HG03565 (cell line): Measurements from ENCODE around the gene UQCC5.

Source experiments
- ATAC-seq: cut with Tn5 transposase; IDR thresholded peaks from one replicate; pipeline ENCODE4 v1.9.1; 2021; ENCODE audit warnings: mild to moderate bottlenecking, moderate library complexity; ENCODE audit not compliant: unreplicated experiment

UQCC5 gene

DNA sequence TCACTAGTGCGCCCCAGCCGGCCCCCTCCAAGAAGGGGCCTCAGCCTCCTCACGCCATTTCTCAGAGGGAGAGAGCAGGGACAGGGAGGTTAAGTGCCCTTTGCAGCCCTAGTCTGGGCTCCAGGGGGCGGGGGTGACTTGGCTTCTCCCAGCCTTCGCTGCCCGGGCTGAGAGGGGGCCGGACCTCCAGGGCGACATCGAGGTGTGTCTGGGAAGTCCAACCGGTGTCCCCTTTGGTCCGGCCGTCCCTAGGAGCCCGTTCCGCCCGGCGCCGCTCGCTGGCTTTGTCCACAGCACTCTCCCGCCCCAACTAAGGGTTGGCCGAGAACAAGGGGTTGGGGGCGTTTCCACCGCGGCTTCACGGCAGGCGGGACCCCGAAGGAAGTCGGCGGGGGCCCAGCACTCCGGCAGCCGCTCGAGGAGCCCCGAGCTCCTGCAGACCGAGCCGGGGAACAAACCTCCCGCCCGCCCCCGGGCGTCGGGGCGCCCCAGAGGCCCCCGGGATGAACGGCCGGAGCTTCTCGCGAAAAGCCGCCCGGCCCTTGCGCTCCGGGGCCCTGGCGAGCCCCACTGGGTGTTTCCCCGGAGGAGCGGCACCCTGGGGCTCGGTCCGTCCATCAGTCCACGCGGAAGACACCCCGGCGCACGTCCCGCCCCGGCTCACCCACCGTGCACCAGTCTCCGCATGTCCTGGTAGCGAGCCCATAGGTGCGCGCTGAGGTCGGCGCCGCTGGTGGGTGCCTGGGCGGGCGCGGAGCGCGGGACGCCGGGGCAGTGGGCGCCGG is 3.4 kb upstream of the UQCC5 start:
- ATAC-seq, result no peak

DNA sequence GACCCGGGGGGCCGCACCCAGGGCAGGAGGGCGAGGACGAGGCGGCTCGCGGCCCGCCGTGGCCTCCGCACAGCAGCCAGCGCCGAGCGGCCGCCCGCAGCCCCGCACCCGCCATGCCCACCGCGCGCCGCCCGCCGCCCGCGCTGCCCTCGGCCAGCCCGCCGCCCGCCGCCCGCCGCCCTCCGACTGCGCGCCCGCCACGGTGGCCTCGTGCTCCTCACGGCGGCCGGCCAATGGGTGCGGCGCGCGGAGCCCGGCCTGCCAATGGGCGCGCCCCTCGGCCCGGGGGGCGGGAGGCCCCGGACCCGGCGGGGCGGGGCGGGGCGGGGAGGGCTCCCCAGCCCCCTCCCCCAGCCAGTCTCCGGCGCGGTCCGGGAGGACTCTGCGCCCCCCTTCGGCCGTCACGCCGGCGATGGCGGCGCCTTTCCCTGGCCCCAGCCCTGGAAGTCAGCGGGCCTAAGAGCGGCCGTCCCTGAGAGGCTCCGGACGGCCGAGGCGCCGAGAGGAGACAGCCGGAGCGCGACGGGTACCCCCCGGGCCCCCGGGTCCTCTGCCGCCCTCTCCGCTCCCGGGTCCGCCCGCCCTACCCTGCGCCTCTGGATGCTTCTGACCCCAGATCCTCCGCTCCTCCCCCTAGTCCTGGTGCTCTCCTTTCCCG is 2.7 kb upstream of the UQCC5 start, which contains the start of gene NT5DC2:
NT5DC2 (minus strand) TSS at position 235 of the 658 bp plus-strand sequence; CDS start at position 115, 120 bp downstream.
- no peak for ATAC-seq

DNA sequence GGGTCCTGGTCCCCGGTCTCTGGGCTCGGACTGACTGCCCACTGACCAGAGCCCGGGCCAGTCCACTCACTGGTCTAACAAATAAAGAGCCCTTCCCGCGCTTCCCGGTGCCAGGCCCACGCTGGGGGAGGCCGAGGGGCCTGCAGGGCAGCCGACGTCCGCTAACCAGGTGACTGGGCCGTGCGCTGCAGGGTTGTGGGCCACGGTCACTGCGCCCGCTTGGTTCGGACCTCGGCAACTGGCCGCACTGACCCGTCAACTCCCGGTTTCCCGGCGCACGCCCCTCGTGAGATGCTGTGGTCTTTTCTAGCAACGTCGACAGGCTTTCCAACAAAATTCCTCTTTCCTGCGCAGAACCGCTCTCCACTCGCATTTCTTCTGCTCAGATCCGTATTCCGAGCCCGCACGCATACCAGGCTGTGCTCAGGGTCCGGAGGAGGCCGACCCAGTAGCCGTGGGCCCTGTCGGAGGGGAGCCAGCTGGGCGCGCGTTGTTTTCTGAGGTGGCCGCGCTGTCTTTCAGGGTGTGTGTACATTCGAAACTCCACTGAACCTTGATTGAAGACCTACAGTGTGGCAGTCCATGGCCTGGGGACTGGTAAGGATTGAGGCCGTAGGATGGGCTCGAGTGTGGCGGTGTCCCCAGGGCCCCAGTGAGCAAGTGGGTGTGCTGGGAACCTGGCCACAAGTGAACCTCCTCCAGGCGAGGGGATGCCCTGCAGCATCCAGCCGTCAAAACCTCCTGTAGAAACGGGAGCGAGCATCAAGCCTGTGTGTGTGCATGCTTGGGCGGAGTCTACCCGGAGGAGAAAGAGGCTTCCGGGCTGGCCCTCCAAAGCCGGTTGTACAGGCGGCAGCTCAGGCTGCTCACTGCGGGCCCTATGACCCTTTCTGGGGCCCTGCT is 1.9 kb upstream of the UQCC5 start:
- no peak for ATAC-seq

DNA sequence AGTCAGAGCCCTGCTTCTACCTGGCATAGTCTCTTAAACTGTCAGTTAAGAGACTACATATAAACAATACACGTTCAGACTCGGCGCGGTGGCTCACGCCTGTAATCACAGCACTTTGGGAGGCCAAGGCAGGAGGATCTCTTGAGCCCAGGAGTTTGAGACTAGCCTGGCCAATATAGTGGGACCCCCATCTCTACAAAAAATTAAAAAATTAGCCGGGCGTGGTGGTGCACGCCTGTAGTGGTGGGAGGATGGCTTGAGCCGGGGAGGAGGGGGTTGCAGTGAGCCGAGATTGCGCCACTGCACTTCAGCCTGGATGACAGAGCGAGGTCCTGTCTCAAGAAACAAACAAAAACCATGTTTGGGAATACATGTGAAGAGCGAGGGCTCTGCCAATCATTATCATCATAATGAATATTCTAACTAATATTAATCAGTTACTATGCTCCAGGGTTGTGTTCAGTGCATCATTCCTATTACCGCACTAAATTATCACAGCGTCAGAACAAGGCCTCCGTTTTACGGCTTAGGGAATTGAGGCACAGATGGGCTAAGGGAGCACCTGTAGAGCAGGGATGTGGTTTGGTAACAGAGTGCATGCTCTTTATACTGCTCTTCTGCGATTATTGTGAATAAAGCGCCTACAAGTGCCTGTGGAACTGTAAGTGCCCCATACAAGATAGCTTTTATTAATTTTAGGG is 844 bp upstream of the UQCC5 start:
- ATAC-seq, result no peak

DNA sequence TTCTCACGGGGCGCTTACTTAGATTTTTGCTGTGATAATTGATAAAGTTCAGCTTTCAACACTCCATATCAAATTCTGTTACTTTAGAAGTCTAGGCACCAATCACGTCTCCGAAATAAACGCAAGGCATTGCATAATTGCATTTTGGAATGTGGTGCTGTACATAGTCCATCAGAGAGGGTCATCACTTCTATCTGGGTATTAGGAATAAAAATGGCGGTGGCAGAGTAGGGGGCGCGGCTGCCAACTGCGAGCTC is 365 bp upstream of the UQCC5 start:
- ATAC-seq, result no peak

DNA sequence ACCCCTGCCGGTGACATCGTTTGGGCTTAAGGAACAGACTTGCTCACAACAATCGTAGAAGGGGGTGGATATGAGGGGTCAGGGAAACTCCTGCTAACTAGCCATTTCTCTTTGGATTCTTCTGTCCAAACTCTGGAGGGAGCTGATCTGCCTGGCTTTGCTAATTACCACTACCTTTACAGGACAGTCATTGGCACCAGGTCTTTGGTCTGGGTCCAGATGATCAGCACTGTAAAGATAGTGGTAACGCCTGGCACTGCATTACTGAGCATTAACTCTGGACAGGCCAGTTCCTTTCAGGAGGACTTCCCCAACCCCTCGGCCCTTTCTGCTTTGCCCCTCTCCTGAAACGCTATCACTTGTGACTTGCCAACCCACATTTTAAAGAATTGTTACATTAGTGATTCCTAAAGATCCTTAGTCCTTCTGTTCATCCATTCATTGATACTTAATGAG is 788 bp downstream of the UQCC5 start:
- no peak for ATAC-seq

DNA sequence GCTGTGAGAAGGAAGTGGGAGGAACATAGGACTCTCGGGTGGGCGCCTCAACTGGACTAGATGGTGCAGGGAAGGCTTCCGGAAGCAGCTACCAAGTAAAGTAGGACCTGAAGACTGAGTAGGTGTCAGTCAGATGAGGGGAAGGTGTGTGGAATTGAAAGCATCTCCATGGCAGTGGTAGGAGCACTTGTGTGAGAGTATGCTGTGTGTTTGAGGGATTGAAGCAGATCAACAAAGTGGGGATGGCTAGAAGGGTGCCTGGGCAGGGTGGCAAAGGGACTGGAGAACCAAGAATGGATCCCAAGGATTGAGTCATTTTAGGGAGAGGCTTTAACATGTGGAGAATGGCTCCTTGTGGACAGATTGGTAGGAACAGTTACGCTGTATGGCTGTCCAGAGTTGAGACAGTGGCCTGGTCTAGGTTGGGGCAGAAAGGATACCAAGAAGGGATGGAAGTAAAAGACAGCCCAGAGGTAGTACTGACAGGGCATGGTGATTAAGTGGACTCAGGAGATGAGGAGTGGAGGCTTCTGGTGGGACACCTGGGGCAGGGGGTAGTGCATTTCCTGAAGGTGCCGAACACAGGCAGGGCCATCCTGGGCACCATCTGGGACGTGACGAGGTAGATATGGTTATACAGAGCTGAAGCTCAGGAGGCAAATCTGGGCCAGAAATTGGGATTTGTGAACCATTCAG is 1.5 kb downstream of the UQCC5 start:
- ATAC-seq, result no peak

DNA sequence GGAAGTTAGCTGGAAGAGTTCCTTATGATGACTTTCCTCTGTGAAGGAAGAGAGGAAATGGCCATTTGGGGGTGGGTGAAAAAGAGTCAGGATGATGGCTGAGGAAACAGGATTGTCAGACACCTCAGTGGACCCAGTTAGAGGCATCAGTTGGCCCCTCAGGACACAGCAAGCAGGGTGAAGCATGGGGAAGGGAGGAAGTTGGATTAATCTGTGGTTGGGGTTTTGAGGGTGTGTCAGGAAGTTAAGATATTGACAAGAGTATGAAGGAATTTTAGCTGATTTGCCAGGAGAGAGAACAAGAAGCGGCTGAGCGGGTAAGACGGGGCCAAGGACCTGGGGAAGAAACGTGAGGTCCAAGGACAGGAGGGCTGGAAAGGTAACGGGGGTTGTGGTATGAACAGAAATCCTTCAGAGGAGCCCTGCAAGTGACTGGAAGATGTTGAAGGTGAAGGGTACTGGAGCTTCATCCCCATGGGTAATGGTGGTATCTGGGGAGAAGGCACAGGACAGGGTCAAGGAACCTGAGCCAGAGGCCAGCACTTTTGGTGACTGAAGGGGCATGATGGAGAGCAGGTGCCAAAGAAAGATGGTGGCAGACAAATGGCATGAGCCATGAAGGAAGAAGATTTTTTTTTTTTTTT is 2.7 kb downstream of the UQCC5 start:
- ATAC-seq, result no peak

DNA sequence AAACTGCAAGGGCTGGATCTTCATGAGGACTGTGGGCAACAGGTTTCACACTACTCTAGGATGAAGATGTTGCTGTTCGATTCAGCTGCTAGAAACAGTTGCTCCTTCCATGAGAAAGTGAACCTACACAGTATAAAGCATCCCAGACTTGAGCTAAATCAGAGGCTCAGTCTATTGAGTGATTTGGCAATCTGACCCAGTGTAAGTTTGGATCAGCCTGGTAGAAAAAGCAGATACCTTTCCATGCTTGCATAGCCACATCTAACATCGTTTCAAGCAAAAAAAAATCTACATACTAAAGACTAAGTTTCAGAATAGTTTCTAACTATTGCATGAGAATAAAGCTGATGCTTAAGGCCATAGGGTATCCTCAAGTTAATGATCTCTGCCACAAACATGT is 4.6 kb downstream of the UQCC5 start:
- ATAC-seq, result no peak

DNA sequence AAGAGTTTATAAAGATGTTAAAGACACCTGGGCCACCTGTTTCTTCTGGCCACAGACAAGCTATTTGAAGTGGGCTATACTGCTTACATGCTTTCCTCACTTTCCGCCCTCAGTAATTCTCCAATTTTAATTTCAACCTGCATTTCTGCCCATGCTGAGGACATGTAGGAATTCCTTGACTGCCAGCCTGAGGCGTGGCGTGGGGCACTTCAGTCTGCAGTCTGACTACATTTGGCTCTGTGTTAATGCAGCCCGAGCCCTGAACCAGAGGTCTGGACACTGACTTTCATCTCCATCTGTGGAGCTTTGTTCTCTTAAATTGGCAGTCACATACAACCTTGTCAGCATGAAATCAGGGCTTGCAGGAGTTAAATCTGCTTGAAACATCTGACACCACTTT is 8.5 kb downstream of the UQCC5 start:
- ATAC-seq, result no peak

DNA sequence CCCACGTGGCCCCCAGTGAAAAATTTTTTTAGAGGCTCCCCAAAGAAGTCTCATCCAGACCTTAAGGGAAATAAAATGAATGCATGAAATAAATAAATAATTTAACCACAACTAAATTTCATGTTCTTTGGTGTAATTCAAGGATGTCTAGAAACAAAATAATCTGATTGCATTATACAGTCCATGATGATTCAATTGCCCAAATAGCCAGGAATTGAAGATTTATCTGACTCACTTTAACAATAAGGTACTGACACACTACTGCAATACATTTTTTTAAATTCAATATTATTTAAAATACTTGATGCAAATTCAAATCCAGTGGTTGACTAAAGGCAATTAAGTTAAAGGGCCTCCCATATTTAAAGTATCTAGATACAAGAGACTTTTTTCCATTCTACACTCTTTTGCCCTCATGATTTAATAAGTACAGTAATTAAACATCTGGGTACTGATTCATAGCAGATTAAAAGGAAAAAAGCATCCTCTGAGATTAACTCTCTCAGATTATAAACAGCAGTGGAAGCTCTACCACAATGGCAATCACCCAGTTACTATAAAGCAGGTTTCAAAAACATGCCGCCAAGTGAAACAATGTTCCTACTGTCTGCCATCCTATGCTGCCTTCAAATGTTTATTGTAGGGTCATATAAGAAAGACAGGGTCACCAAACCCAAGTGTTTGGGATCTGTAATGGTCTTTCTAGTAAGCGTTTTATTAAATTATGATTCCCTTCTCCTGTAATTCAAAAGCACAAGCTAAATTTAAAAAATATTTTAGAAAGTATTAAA is 9.9 kb downstream of the UQCC5 start:
- ATAC-seq, result no peak

DNA sequence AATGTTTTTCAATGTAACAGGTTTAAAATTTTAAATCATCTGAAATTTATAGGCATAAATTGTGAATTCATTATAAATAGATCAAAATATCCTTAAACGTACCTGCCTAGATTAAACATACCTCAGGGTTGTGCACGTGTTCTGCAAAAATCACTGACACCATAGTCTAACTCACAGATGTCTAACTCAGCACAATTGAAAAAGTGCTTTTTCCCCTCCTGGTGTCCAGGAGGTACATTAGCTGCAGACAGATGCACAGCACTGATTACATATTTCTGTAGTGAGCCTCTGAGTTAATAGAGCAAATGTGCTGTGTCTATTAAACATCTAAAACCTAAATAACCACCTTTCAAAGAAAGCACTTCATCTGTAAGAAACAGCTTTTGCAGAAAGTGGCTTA is 10.7 kb downstream of the UQCC5 start:
- ATAC-seq, result no peak

DNA sequence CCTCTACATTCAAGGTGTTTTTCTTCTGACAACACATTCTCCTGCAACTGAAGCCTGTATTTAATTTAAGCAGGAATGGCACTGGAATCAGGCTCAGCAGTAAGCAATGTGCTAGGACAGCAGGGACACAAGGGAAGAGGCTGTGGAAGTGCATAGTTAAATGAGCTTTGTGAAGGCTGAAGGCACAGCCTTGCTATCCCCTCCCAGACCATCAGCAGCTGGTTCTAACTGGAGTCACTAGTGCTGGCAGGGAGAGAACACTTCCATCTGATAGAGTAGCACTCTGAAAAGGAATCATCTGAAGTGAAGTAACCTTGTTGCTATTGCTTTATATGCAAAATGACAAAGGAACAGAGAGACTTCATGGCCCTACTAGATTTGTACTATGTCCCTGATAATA is 14.7 kb downstream of the UQCC5 start:
- ATAC-seq, result no peak

DNA sequence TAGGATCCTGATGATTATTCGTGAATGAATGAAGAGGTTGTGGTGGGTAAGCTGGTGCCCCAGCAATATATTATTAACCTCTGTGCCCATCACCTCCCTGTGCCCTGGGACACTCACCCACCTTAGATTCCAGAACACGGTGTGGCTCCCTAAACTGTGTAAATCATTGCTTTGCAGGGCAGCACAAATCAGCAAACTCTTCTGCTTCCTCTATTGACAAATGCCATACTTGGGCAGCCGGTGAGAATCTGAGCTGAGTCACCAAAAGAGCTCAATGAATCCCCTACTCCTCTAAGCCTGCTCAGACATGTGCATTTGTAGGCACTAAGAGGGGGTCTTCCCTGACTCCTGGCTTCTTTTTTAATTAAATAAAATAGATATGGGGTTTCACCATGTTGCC is 15.7 kb downstream of the UQCC5 start:
- no peak for ATAC-seq

DNA sequence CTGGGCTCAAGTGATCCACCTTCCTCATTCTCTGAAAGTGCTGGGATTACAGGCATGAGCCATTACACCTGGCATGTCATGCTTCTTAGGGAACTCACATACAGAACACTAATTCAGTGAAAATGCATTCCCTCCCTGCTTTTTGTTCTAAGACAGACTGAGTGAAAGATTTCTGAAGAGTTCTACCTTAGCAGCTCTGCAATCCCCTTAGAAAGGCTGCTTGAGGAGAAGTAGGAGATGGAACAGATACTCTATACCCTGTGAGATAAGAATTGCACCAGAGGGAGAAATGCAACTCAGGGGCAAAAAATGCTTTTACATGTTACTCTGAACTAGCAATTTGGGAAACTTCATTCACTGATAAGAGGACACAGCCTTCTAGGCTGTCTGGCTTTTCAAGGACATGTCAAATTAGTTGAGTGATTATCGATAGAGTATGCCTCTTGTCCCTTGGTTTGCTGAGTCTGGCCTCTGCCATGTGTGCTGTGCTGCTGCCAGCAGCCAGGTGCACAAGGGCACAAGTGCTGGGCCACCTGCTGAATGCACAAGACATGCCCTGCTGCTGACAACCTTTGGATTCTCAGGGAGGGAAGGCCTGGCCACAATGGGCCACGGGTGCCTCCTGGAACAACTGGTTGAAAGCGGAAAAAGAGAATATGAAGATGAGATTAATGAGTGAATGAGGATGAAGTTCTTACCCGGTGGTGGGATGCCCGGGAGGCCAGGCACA is 17.8 kb downstream of the UQCC5 start:
- no peak for ATAC-seq

DNA sequence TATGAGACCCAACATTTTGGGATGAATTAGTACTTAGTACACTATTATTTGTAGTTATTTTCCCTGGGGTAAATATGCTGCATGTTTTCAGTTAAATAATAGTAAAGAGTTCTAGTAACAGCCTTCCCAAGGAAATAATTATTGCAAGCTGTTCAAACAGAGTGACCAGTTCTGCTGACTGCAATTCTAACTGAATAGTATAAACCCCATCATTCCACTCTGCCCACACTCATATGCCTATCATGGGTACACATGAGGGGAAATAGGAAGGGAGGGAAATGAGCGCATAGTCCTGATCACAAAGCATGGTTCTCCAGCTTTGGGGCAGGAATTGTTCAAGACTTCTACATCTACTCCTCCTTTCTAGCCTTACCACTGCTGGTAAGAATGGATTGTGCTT is 18.7 kb downstream of the UQCC5 start:
- no peak for ATAC-seq

DNA sequence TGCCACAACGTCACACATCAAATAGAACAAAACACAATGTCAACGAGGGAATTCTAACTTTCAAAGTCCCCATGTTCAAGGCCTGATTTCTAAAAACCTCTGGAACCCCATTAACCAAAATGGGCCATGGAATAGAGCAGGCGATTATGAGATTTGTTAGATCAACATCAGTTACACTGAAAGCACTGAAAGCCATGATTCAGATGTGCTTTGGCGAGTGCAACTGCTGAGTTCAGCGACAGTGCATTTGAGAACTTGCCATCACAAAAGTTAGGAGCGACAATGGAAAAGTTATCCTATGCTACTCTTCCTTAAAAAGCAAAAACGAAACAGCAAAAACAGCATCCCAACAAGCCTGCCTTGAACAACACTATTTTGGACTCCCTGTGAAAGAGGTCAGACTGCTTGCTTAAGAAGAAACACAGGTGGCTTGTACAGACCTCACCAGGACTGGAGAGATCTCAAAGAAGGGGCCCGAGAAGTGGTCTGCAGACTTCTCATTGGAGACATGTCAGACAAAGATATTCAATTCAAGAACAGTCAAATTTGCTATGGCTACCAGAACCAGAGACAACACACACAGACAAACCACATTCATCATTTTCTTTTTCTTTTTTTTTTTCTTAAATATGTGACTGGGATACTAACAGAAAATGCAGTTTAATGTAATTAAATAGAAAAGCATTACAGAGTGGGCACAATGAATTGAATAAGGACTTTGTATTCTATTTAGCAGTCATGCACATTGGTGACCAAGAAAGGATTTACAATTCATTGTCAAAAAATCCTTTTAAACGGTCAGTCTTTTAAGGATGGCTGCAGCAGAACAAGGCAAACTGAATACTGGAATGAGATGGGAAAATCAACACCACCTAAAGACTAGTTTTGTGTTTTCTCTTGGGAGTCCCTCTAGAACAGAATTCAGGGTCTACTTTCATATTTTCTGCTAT is 20.9 kb downstream of the UQCC5 start:
- no peak for ATAC-seq
